ENCODE data around the gene FBXW12. TPM values are rescaled to one million over a fixed set of nuclear protein-coding genes. Genes with fewer than 3 reads are reported as not detected.

FBXW12 gene
- total and polyA plus RNA-seq, 4 donors, result not detected

- no peaks in the 10 kb centered on the region for H3K4me1 ChIP-seq (ENCODE audit: control insufficient read depth in 4 of 4, insufficient read depth in 4 of 4, low read length in 3 of 4)
- H3K27me3 ChIP-seq (ENCODE audit: control insufficient read depth in 4 of 4, insufficient read depth in 4 of 4, low read length in 3 of 4), result no peaks in the 10 kb centered on the region
- H3K36me3 ChIP-seq (ENCODE audit: control insufficient read depth in 4 of 4, insufficient read depth in 3 of 4, low read depth in 1 of 4, low read length in 3 of 4), result peaks cover 35 to 98% (median 53%) of the 10 kb centered on the region in 4 donors
- no peak overlapping the region for H3K4me3 ChIP-seq (ENCODE audit: low read depth in 1 of 3, low read length in 3 of 3)
- no peak overlapping the region for H3K27ac ChIP-seq (ENCODE audit: low read depth in 1 of 2, low read length in 2 of 2)
- 94% methylated on average over 11 of the region's 11 CpGs for WGBS
- no peak for TF ChIP-seq TAF1 (conservative IDR thresholded peaks at IDR 0.05)
- TF ChIP-seq ZBTB33 (IDR thresholded peaks at IDR 0.05), result no peak
- no peak for TF ChIP-seq SP1 (IDR thresholded peaks at IDR 0.05)
- TF ChIP-seq RAD21 (IDR thresholded peaks at IDR 0.05), result no peak
- TF ChIP-seq RXRA (IDR thresholded peaks at IDR 0.05), result no peak
- no peak for TF ChIP-seq FOXA2 (IDR thresholded peaks at IDR 0.05)
- TF ChIP-seq YY1 (IDR thresholded peaks at IDR 0.05), result no peak
- TF ChIP-seq REST (IDR thresholded peaks at IDR 0.05), result no peak
- no peak for TF ChIP-seq ATF3 (IDR thresholded peaks at IDR 0.05)
- TF ChIP-seq NR2F2 (IDR thresholded peaks at IDR 0.05), result no peak
- TF ChIP-seq JUND (IDR thresholded peaks at IDR 0.05), result no peak
- TF ChIP-seq CTCF (IDR thresholded peaks at IDR 0.05; ENCODE audit: low read depth, low read length, missing input control), result no peak
- TF ChIP-seq MAX (IDR thresholded peaks at IDR 0.05), result no peak
- TF ChIP-seq GABPA (IDR thresholded peaks at IDR 0.05 in 1 of 2, conservative IDR thresholded peaks at IDR 0.05 in 1 of 2), result no peak
- no peak overlapping the region for H3K9ac ChIP-seq (ENCODE audit: low read depth in 1 of 2, low read length in 2 of 2)
- no peaks in the 10 kb centered on the region for H3K9me3 ChIP-seq (ENCODE audit: control insufficient read depth in 4 of 4, low read length in 3 of 4)
- DNase-seq (ENCODE audit: low spot score), result no peak
Observed at GRCh38 chr3:48411606-48412374, 39.8 kb downstream of the FBXW12 start.
